GM12872 (cell line): ENCODE data around the gene CCT7.

ENCODE experiments used
- TF ChIP-seq, protein P1 (sequence below): IDR thresholded peaks from 3 replicates; pipeline ENCODE4 v1.5.1; 2011; ENCODE audit warnings: low read depth, mild to moderate bottlenecking, low read length, moderate library complexity; ENCODE audit not compliant: insufficient read depth

CCT7 gene

DNA sequence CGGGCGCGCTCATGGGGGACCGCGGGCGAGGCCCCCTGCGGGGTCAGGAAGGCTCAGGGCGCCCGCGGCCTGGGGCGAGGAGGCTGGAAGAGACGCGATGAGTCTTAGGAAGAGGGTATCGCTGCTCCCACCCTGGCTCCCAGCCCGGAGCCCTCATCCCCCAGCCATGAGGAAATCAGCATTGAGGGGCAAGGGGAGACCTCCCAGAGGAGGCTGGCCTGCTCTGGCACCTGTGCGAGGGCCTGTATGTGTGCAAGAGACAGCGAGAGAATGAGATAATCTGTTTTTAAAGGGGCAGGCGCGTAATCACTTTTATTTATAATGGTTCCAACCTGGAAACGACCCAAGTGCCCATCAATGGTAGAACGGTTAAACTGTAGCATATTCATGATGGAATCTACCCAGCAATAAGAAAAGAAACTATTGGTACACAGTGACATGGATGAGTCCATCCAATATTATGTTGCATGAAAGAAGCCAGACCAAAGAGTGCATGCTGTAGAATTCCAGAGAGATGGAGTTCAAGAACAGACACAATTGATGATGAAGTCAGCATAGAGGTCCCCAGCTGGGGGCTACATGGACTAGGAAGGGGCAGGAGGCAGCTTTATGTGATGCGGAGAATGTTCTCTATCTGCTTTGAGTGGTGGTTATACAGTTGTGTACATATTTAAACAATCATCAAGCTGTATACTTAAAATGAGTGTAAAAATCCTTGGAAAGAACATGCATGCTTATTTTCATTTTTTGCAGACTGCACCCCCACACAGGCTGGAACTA is 35.8 kb downstream of the CCT7 start:
- TF ChIP-seq, protein P1, sequence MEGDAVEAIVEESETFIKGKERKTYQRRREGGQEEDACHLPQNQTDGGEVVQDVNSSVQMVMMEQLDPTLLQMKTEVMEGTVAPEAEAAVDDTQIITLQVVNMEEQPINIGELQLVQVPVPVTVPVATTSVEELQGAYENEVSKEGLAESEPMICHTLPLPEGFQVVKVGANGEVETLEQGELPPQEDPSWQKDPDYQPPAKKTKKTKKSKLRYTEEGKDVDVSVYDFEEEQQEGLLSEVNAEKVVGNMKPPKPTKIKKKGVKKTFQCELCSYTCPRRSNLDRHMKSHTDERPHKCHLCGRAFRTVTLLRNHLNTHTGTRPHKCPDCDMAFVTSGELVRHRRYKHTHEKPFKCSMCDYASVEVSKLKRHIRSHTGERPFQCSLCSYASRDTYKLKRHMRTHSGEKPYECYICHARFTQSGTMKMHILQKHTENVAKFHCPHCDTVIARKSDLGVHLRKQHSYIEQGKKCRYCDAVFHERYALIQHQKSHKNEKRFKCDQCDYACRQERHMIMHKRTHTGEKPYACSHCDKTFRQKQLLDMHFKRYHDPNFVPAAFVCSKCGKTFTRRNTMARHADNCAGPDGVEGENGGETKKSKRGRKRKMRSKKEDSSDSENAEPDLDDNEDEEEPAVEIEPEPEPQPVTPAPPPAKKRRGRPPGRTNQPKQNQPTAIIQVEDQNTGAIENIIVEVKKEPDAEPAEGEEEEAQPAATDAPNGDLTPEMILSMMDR: no peak

- TF ChIP-seq, protein P1: no peak
These were observed 38.2 kb downstream of the CCT7 start for GRCh38 chr2:73272270-73272669.

DNA sequence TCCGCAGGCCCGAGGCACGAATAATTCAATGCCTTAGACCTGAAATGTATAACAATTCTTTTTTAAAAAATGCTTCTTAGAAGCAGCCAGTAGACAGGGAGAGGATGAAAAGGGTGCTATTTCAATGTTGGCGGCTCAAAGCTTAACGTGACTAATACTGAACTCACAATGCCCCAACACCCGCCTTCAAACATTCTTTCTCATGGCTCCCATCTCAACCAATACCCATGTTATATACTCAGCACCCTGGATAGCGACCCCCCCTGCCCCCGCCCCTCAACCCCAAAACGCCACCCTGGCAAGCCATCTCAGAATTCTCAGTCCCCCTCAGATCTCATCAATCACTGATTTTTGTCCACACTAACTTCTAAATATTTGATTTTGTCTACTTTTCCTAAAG is 45.7 kb downstream of the CCT7 start:
- TF ChIP-seq, protein P1: no peak

- TF ChIP-seq, protein P1: no peak
These were observed 47.1 kb downstream of the CCT7 start for GRCh38 chr2:73281244-73281643.

DNA sequence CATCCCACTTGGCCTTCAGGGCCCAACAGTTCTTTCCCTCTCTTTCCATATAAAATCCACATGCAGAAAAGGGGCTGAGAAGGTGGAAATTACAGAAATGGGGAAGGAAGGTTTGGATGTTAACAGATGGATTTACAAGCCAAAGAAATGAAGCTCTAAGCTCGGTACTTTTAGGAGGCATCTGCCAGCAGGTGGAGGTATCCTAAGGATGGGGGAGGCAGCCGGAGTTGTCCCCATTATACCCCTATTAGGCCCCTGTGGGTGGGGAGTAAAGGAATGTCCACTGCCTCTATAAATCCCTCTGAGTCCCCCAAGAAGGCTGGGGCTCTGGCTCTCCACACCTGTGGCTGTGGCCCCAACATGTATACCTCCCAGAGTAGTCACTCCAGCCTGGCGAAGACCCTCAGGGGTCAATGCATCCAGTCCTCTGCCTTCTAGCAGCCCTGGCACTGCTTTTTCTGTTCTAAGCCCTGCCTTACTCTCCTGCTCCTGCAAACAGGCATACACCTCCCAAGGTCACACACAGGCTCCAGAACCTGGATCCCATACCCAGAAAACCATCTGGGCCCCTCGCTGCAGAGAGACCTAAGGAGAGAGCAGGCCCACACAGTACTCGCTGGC is 48.9 kb downstream of the CCT7 start:
- TF ChIP-seq, protein P1: no peak

- TF ChIP-seq, protein P1: no peak
These were observed 49.6 kb downstream of the CCT7 start for GRCh38 chr2:73283545-73284295.
